IPS DF 4.7 (cell line): ENCODE measurements around the gene MED13L.

ENCODE experiments used
- DNase-seq: peaks from one replicate; pipeline ENCODE4 v3.0.0-alpha.2; 2013; ENCODE audit warnings: low spot score; ENCODE audit errors: extremely low read depth

MED13L gene

DNA sequence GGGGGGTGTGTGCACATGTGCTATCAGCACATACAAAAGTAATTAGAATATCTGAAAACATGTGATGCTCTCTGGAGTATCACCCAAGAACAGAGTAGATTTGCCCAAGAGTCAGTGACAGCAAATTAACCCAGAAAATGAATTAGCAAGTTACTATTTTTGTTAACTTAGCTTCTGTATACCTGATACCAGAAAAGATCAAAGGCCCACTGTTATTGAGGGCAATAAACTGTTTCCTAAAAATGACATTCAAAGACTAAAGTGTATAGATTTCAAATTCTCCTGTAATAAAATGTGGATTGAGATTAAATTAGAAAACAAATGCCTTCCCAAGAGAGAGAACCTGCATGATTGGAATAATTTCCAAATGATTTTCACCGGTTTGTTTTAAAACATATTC is 184.7 kb downstream of the MED13L start:
- no peak for DNase-seq

DNA sequence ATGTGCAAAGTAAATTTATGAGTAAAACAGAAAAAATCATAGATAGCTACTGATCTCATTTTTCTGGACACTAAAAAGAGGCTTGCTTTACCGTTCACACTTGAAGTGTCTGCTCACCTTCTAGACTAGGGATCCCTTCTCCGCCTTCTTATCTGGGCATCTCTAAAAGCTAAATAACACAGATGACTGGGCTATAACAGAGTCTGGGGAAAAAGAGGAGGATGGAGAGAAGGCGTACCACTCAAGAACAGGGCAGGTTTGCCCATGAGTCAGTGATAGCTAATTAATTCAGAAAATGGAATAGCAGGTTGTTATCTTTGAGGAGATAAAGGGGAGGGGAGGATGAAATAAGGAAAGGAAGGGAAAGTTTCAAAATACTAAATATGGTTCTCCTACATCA is 185.3 kb downstream of the MED13L start:
- DNase-seq: no peak

DNA sequence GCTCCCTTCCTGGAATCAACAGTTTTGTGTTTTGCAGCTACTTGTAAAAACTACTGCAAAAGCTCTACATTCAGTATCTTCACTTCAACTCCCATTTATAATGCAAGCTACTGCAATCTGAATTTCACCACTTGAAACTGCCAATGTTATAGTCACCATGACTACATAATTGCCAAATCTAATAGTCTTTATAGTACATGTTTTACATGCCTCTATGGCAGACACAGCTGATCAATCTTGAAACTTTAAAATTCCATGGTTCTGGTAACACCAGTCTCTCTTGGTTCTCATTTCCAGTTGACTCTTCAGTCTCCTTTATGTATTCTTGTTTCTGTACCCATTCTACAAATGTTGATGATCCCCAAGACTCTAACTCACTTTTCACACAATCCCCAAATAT is 185.9 kb downstream of the MED13L start:
- no peak for DNase-seq

DNA sequence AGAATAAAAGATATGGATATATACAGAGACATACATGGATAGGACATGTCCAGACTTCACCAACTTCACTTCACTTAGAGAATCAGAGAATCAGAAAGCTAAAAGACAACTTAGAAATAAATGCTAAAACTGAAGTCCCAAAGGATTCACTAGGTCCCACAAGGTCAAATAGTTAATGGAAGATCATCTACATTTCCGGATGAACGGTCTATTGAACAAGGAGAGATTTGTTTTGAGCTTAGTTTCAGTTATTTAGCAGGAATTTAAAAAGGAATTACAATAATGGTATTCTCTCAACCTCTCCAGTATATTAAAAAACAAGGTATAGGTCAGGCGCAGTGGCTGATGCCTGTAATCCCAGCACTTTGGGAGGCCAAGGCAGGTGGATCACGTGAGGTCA is 187.0 kb downstream of the MED13L start:
- no peak for DNase-seq

DNA sequence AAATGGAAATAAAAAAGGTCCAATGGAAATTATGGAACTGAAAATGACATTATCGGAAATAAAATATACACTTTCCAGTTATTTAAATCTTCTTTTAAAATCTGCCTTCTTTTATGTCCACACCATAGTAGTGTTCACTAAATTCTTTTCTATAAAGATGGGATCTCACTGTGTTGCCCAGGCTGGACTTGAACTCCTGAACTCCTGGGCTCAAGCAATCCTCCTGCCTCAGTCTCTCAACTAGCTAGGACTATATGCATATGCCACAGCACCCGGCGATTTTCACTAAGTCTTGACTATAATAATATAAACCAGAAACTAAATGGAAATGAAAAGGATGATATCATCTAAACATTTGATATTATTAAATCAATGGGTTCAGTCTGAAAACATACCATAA is 188.4 kb downstream of the MED13L start:
- DNase-seq: no peak

DNA sequence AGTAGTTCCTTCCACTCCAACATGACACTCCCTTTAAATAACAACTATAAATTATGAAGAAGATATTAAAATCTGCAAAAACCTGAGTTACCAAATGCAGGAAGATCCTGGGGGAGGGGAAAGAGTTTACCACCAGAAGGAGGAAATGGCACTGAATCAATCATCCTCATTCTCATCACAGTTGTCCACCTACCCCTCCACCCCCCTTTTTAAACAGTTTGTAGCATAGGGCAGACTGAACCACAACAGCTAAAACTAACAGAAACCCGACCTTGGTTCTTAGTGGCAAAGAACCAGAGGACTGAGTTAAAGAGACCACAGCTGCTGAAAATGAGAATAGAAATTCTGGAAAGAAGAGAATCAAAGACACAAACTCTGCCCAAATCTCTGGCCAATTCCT is 189.5 kb downstream of the MED13L start:
- no peak for DNase-seq

DNA sequence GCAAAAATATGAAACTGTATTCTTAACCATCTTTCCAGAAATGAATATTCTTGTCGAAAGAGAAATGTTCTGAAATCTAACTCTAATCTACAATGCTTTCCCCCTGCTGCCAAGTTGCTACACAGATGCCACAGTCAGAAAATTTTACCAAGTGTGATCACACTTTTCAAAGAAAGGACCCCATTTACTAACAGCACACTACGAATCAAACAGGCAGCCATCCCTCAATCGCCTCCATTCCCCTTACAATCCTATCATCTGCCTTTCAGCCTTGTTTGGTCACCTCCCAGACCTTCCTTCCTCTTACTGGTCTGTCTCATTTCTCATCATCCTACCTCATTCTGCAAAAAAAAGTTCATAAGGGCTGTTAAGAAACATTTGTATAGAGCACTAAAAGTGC is 190.1 kb downstream of the MED13L start:
- DNase-seq: no peak

DNA sequence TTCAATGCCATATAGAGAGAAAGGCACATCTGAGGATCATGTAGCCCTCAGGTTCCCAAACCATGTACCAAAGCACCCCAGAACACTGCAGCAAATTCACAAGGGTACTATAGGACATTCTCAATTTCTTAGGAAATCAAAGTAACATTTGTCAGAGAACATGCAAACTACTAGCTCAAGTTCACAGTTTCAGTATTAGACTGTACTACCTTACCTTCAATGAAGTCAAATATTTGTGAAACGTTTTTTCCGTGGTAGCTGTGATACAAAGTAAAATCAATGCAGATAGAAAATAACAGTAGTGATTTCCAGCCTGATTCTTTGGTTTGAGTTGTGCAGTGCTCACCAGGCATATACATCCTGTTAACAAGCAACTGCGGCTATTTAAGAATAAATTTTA is 197.1 kb downstream of the MED13L start:
- no peak for DNase-seq

DNA sequence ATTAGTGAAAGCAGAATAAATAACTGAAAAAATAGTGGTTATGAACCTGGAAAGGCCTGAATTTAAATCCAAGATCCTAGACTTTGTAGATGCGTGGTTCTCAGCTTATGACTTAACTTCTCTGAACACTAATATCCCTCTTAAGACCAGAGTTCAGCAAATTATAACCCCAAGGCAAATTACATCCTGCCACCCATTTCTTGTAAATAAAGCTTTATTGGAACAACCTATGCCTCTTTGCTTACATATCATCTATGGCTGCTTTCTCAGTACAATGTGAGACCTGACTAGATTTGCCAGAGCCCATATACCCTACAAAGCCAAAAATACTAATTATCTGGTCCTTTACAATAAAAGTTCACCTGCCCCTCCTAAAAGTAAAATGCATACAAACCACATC is 199.1 kb downstream of the MED13L start:
- DNase-seq: no peak

DNA sequence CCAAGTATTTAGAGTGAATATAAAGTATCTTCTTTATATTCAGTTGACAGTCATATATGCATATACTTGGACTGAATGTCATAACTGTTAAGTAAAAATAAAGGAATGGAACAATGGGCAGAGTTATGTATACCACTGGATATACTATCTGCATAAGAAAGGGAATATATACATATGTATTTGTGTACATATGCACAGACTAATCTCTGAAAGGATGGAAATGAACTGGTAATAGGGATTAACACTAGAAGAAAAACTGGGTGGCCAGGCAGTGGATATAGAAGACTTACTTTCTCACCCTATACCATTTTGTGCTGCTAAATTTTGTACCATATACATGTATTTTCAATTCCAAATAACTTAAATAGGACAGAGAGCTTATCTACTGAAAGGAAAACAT is 200.1 kb downstream of the MED13L start:
- no peak for DNase-seq

DNA sequence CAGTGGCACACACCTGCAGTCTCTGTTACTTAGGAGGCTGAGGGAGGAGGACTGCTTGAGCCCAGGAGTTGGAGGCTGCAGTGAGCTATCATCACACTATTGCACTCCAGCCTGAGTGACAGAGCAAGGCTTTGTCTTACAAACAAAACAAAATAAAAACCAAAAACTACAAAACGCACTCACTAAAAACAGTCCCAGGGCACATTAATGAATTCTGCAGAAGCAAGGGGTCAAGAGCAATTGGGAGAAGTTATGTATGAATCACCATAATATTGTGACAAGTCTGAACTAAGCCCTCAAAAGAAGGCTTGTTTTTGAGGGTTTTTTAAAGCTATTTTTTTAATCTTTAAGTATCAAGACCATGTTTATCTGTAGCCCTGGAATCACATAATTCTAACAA is 201.1 kb downstream of the MED13L start:
- DNase-seq: no peak

DNA sequence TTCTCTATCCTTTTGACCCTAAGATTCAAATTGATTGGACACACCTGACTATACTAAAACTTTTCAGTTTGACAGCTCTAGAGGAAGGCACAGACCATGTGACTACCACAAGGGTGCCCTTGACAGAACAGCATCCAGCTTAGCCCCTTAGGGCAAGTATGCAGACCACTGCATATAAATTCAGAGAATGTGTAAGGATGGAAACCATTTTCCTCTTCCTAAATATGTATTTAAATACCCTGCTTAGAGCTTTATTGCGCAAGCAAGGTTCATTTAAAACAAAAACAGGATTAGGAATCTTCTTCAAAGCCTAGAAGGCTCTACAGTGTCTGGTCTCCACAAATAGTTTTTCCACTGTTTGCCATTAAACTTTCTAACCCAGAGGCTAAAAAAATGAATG is 202.8 kb downstream of the MED13L start:
- DNase-seq: no peak

DNA sequence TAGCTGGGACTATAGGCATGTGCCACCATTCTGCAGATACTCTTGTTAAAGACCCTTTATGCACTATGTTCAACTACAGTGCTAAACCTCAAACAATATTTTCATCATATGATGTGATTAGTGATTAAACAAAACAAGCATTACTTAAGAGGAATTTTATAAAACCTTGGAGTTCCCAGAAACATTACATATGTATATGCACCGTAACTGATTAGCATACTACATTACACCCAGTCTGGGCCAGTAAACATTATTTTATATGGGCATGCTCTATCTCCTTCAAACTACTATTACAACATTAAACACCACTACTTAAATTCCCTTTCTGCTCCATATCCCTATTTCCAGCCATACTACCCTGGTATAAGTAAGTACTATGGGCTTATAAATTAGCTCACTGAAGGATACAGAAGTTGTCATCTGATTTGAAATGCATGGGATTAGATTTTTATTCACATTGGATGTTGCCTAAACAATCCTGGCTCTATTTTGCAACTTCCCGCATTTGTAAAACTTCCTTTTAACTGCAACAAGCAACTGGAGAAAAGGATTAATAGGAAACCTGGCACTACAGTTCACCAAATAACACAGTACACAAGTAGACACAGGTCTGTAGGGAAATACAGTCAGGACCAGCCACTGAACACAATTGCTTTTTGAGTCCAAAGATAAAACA is 205.8 kb downstream of the MED13L start:
- no peak for DNase-seq

DNA sequence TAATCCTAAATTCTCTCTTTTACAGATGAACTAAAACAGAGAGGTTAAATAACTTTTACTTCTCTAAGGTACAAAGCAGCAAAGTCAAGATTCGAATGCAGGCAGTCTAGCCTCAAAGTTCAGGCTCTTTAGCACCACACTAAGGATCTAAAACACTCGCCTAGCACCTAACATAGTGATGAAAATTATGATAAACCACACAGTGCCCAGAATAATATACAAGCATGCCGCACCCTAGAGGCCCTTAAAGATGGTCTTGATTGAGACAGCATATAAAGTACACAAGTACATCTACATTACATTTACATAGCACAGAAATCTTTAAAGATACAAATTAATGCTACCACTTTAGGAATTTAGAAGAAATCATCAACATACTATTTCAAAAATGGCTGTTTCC is 207.0 kb downstream of the MED13L start:
- DNase-seq: no peak

DNA sequence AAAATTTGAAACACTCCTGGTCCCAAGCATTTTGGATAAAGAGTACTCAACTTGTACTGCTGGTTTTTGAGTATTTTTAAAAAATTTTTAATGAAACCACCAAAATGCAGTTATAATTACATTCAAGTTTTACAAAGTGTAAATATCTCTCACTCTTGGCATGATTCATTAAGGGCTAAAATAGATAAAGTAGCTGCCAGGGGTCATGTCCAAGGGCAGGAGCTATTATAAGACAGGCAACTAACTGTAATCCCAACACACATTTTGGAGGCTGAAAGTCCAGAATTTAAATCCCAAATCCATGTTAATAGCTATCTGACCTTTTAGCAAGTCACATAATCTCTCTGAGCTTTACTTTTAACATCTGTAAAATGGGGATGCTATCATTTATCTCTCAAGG is 207.6 kb downstream of the MED13L start:
- DNase-seq: no peak

DNA sequence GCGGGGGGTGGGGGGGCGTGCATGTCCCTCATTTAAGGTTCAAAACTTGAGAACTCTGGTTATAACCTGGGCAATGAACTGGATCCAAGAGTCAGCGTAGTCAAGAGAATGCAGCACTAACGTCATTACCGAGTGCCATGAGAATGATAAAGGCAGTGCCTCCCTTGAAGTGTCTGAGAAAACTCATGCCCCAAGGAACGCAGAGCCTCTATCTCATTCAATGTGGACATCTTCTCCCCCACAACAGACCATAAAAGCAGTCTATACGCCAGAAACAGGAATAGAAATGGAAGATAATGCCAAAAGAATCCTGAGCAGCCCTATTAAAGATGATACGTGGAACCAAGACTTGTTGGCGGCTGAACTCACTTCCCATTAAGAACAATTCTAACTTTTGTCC is 208.6 kb downstream of the MED13L start:
- DNase-seq: no peak

DNA sequence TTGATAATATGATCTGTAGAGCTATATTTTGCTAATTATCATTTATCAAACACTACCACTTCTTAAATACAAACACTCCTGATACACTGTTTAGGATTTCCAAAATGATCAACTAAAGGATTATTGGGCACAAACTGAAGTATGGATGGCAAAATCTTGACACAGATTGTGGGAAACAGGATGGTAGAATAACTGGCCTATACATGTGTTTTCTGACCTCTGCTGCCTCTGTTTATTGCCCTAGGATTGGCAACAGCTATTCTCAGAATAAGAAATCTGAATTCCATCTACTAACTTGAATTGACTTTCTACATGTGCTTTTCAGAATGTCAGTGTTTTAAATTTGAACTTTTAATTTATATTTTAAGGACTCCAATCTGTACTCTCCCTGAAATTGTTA is 209.1 kb downstream of the MED13L start:
- no peak for DNase-seq

DNA sequence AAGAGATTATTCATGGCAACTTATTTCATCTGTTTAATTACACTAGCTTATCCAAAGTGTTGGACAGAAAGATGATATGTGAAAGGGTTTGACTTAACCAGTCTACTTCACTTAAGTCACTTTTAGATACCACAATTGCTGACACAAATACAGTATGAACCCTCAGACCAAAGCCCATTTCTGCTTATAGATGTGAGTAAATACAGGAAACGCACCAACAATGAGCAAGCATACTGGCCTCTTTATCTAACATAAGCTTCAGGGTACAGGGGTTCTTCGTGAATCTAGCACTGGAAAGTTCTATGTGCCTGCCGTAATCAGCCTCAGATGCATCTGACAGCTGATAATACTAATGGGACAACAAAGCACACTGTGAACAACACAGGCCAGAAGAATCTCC is 209.6 kb downstream of the MED13L start:
- no peak for DNase-seq

DNA sequence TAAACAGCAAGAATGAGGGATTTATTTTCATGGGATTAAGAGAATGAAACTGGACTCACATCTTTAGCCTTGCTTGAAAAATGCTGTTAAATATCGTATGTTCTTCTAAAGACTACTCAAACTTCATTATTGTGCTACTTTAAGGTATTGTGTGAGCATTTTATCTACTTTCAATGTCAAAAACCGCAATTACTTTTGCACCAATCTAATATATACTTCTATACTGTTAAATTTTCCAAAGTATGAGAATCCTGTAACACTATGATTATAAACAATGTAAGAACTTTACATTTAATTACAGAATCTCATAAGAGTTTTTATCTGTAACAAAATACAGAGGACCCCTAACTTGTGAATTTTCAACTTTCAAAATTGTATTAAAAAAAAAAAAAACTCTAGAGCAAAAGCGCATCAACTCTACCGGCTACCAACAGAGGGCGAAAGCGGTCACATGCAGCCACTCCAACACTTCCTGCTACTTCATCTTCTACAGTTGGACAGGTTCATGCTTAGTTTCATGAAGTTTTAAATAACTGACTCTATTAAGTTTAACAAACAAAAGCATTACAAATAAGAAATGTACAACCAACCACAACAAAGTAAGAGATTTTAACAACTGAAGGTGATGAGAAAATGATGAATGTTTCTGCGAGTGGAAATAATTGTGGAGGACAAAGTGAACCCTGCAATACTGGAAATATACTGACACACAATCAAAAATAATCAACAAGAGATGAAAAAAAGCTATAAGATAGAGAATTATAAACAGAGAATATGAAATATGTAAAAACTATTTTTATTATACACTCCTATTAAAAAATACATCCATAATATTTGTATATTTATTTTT is 210.9 kb downstream of the MED13L start:
- DNase-seq: peak; percentile 9

DNA sequence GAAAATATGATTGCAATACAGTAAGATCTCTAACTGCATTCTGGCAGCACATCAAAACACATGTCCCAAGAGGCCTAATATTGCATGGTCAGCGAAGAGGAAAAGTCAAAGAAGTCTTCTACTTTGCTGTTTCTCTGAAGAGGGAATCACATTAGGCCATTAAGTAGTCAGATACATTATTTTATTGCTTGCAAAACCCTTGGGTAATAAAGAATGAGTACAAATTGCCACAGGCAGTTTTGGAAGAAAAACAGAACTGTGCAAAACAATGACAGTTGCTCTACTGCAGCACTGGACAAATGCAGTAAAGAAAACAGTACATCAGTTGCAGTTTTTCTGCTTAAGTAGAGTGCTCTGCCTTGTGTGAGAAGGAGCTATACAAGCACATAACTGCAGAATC is 211.9 kb downstream of the MED13L start:
- no peak for DNase-seq

DNA sequence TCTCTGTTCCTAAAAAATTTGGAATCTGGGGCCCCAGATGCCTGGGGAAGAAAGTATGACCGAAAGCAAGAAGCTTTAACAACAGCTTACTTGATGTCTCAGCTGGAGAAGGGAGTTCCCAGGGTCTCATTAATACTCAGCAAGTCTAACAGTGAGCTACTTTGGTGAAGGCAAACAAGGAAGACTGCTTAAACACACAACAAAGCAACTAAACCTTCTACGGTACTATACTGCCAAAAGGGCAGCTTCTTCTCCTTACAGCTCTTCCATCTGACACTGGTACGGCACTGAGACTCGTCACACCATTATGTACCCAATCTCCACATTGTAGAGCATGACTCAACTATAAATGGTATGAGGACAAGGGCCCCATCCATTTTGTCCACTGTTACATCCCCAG is 213.0 kb downstream of the MED13L start:
- no peak for DNase-seq

DNA sequence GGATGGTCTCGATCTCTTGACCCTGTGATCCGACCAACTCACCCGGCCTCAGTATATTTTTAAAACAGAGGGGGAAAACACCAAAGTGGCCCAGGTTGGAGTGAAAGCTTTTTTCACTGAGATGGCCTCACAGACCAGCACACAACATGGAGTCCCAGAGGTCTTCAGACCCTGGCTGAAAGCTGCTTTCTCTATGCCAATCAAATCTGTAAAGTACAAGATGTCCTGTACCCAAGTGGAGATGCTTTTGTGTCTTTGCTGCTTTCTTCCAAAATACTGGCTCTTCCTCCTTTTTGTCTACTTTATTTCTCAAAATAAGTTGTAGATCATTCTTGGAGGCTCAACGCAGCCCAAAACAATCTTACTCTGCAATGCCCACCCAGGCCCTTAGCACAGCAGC is 214.8 kb downstream of the MED13L start:
- DNase-seq: no peak

DNA sequence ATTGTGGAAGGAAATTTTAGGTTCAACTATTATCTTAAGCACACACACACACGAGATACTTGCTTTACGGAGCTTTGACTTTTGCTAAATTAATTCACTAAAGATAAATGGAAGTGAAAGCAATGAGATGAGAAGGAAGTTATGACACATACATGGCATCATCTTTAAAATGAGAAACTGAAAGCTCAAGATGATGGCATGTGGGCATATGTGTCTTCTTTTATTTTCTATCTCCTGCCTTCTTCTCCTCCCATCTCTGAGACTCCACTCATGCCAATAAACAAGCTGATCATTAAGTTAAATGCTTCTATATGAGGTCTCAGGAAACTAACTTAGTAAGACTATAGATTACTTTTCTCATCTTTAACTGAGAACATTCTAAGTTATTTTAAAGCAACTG is 216.7 kb downstream of the MED13L start:
- DNase-seq: no peak
